Effector CD8-positive, alpha-beta T cell (primary cell): ENCODE data around the gene DMD.
"Not testable (repeated sequence)": the region's sequence is repeated elsewhere in the genome, so short reads cannot be mapped to it uniquely, and the experiment has no call there.

Experiments
- DNase-seq: peaks from one replicate; lab custom pipeline; 2025; lab: John Stamatoyannopoulos, UW
- total RNA-seq, 4 experiments: gene quantifications; one replicate each; lab custom pipeline; 2026; lab: John Stamatoyannopoulos, UW

DMD gene
- total RNA-seq: 0.10 to 1.4 (median 0.25) reads per million in 4 experiments

- no peak for DNase-seq
These were observed at the start of gene DMD for GRCh38 chrX:33211356-33212260. Gene DMD (minus strand): TSS chrX:33211549. CDS start chrX:33211312, 237 bp downstream.

- DNase-seq: no peak
These were observed 41.0 kb upstream of the DMD start for GRCh38 chrX:33252306-33252825.

- no peak for DNase-seq
These were observed 7.5 kb upstream of the DMD start for GRCh38 chrX:33218819-33219218.

GRCh38 chrX:33210156-33210555 is 1.2 kb downstream of the DMD start:
- DNase-seq: no peak

GRCh38 chrX:33207056-33207455 is 4.3 kb downstream of the DMD start:
- DNase-seq: no peak

GRCh38 chrX:33205321-33205720 is 6.0 kb downstream of the DMD start:
- no peak for DNase-seq

- no peak for DNase-seq
These were observed 6.5 kb downstream of the DMD start for GRCh38 chrX:33204889-33205288.

GRCh38 chrX:33198561-33199279 is 12.6 kb downstream of the DMD start:
- DNase-seq: no peak

GRCh38 chrX:33195698-33196097 is 15.7 kb downstream of the DMD start:
- DNase-seq: no peak

- DNase-seq: no peak
These were observed 16.4 kb downstream of the DMD start for GRCh38 chrX:33194876-33195433.

- no peak for DNase-seq
These were observed 17.1 kb downstream of the DMD start for GRCh38 chrX:33194289-33194688.

GRCh38 chrX:33190016-33190415 is 21.3 kb downstream of the DMD start:
- no peak for DNase-seq

- DNase-seq: no peak
These were observed 22.5 kb downstream of the DMD start for GRCh38 chrX:33188881-33189280.

- no peak for DNase-seq
These were observed 23.1 kb downstream of the DMD start for GRCh38 chrX:33188286-33188685.

- not testable (repeated sequence) for DNase-seq
These were observed 26.5 kb downstream of the DMD start for GRCh38 chrX:33184803-33185202.

GRCh38 chrX:33183361-33183760 is 28.0 kb downstream of the DMD start:
- DNase-seq: no peak

- DNase-seq: no peak
These were observed 32.7 kb downstream of the DMD start for GRCh38 chrX:33178690-33179089.

- no peak for DNase-seq
These were observed 33.1 kb downstream of the DMD start for GRCh38 chrX:33178218-33178617.

GRCh38 chrX:33175201-33175600 is 36.1 kb downstream of the DMD start:
- DNase-seq: no peak

- DNase-seq: no peak
These were observed 40.3 kb downstream of the DMD start for GRCh38 chrX:33171041-33171440.

GRCh38 chrX:33161829-33162228 is 49.5 kb downstream of the DMD start:
- no peak for DNase-seq

GRCh38 chrX:33160273-33160672 is 51.1 kb downstream of the DMD start:
- DNase-seq: no peak
